ENCODE results near the gene TNP2. TPM values are rescaled to one million over a fixed set of nuclear protein-coding genes. Genes with fewer than 3 reads are reported as not detected.

The TNP2 gene
- total RNA-seq, 6 donors from 2014 or later = not detected

DNA sequence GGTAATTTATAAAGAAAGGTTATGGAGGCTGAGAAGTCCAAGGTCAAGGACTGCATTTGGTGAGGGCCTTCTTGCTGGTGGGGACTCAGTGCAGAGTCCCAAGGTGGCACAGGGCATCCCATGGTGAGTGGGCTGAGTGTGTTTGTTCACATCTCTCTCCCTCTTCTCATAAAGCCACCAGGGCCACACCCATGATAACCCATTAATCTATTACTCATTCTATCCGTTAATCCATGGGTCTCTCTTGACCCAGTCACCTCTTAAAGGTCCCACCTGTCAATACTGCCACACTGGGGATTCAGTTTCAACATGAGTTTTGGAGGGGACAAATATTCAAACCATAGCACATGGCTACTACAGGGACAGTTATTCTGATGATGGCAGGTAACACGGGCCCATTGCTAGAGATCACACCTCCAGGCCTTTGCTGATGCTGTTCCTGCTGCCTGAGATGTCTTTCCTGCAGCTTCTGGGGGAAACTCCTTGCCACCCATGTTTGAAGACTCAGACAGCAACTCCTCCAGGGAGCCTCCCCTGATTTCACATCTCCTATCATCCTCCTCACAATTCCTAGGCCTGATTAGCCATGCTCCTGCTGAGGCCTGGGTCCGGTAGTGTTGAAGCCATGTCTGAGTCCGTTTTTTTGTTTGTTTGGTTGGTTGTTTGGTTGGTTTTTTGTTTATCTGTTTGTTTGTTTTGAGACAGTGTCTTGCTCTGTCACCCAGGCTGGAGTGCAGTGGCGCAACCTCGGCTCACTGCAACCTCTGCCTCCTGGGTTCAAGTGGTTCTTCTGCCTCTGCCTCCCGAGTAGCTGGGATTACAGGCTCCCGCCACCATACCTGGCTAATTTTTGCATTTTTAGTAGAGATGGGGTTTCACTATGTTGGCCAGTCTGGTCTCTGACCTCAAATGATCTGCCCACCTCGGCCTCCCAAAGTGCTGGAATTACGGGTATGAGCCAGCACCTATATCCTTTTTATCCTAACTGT, 29.2 kb downstream of the TNP2 start:
- H3K36me3 ChIP-seq = no peaks in the 10 kb centered on the region
- H3K9me3 ChIP-seq = no peaks in the 10 kb centered on the region
- DNase-seq (no peak), ATAC-seq (ENCODE audit: low FRiP score in 2 of 2) (no peak)
- H3K27me3 ChIP-seq = no peaks in the 10 kb centered on the region
- no peak overlapping the region for H3K4me3 ChIP-seq
- WGBS, 2 donors = 78% methylated on average over 10 of the region's 10 CpGs
- H3K27ac ChIP-seq = peak overlapping the region in 1 of 4 donors; percentile 30
- H3K4me1 ChIP-seq = peaks cover 3 to 6% (median 5%) of the 10 kb centered on the region in 4 donors
- no peak for TF ChIP-seq POLR2AphosphoS5 (IDR thresholded peaks at IDR 0.05)
- TF ChIP-seq, protein P1, sequence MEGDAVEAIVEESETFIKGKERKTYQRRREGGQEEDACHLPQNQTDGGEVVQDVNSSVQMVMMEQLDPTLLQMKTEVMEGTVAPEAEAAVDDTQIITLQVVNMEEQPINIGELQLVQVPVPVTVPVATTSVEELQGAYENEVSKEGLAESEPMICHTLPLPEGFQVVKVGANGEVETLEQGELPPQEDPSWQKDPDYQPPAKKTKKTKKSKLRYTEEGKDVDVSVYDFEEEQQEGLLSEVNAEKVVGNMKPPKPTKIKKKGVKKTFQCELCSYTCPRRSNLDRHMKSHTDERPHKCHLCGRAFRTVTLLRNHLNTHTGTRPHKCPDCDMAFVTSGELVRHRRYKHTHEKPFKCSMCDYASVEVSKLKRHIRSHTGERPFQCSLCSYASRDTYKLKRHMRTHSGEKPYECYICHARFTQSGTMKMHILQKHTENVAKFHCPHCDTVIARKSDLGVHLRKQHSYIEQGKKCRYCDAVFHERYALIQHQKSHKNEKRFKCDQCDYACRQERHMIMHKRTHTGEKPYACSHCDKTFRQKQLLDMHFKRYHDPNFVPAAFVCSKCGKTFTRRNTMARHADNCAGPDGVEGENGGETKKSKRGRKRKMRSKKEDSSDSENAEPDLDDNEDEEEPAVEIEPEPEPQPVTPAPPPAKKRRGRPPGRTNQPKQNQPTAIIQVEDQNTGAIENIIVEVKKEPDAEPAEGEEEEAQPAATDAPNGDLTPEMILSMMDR (IDR thresholded peaks at IDR 0.05) = no peak
- TF ChIP-seq EP300 (IDR thresholded peaks at IDR 0.05) = no peak
- TF ChIP-seq POLR2A (IDR thresholded peaks at IDR 0.05) = no peak

DNA sequence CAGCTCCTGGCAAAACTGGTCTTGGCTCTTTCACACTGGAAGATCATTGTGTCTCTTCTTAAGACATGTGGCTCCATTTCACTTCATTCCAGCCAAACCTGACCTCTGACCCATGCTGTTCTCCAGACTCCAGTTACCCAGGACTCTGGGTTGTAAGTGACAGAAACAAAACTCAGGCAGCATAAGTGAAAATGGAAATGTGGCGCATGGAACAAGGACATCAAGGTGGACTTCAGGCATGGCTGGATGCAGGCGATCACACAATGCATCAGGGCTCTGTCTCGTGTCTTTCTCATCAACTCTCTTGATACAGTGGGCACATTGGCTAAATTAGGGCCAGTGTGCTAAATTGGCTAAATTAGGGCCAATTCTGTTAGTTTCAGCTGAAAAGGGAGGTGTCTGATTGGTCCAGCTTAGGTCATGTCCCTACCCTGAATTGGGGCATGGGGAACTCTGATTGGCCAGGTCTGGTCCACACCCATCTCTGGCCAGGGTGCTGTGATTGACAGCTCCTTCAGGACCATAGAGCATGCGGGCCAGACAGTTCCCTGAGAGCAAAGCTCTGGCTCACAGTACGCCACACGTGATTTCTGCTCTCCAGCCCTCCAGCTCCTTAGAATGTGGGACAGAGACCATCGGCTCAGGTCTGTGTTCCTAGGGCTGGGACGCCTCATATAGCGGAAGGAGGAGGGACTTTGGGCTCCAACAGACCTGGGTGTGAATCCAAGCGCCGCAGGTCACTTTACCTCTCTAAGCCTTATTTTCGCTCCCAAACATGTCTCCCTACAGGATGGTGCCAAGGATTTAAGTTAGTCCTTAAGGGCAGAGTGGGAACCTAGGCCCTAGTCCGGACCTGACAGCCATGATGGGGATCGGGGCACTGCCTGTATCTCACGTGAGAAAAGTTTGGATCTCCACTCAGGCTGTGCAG, 30.6 kb downstream of the TNP2 start:
- TF ChIP-seq POLR2AphosphoS5 (IDR thresholded peaks at IDR 0.05) = no peak
- Histone ChIP-seq H3K4me3 (no peak overlapping the region), H3K27me3 (no peaks in the 10 kb centered on the region), H3K36me3 (no peaks in the 10 kb centered on the region), H3K9me3 (no peaks in the 10 kb centered on the region), H3K27ac (no peak overlapping the region), H3K4me1 (peaks cover 4 to 6% (median 5%) of the 10 kb centered on the region in 4 donors)
- ATAC-seq (ENCODE audit: low FRiP score in 2 of 2) (no peak), DNase-seq (no peak)
- WGBS, 2 donors = 96 to 97% methylated on average over 13 to 15 of the region's 15 CpGs

DNA sequence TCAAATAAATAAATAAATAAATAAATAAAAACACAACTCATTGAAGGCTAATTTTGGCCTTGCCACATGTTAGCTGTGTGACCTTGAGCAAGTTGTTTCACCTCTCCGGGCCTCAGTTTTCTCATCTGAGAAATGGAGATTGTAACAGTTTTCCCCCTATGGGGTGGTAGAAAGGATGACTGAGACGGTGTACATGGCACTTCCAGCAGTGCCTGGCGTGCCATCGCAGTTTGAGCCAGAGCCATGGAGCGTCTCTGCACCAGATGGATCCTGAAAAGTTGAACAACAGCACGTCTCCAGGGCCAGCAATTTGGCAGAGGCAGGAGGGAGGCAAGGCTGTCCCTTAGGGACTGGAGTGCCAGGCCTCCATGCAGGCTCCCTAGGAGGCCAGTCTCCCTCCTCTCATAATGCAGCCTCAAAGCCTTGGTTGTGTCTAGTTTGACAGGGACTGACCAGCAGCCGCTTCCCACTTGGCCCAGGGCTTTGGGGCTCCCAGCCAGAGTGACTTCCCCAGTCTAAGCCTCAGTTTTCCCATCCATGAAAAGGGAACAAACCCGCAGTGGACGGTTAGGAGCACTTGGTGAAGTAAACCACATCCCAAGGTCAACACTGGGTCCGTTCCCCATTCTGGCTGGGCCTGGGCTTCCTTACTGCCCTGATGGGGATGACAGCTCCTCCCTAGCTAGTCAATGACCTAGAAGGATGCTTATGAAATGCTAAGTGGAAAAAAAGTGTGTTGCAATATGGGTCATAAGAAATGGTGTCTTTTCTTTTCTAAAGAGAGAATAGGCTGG, 32.5 kb downstream of the TNP2 start:
- Histone ChIP-seq H3K4me3 (no peak overlapping the region), H3K36me3 (no peaks in the 10 kb centered on the region), H3K4me1 (peaks cover 6 to 15% (median 12%) of the 10 kb centered on the region in 4 donors), H3K9me3 (no peaks in the 10 kb centered on the region), H3K27me3 (no peaks in the 10 kb centered on the region), H3K27ac (peak overlapping the region in 1 of 4 donors; percentile 6)
- DNase-seq (peak in 1 of 2 donors; percentile 77), ATAC-seq (ENCODE audit: low FRiP score in 2 of 2) (peak; percentile 66 to 67)
- TF ChIP-seq EP300 (IDR thresholded peaks at IDR 0.05) = no peak
- TF ChIP-seq, protein P1 (IDR thresholded peaks at IDR 0.05) = no peak
- TF ChIP-seq POLR2AphosphoS5 (IDR thresholded peaks at IDR 0.05) = peak in 1 of 2 donors; percentile 9
- TF ChIP-seq POLR2A (IDR thresholded peaks at IDR 0.05) = no peak
- WGBS, 2 donors = 62 to 77% methylated on average over 9 to 10 of the region's 10 CpGs

DNA sequence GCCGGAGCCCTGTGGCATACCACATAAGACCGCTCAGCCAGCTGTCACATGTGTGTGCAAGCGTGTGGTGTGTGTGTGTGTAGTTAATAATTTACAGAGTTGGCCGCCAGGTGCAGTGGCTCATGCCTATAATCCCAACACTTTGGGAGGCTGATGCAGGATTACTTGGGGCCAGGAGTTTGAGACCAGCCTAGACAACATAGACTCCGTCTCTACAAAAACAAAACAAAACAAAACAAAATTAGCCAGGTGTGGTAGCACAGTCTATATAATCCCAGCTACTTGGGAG, 33.5 kb downstream of the TNP2 start:
- 73 to 74% methylated on average over 5 of the region's 5 CpGs for WGBS, 2 donors
- no peak overlapping the region for H3K4me3 ChIP-seq
- peaks cover 7 to 15% (median 12%) of the 10 kb centered on the region in 4 donors for H3K4me1 ChIP-seq
- no peaks in the 10 kb centered on the region for H3K9me3 ChIP-seq
- DNase-seq (no peak), ATAC-seq (ENCODE audit: low FRiP score in 2 of 2) (no peak)
- no peaks in the 10 kb centered on the region for H3K27me3 ChIP-seq
- no peak overlapping the region for H3K27ac ChIP-seq
- no peaks in the 10 kb centered on the region for H3K36me3 ChIP-seq
- TF ChIP-seq, protein P1 (IDR thresholded peaks at IDR 0.05) = no peak
- TF ChIP-seq EP300 (IDR thresholded peaks at IDR 0.05) (no peak), POLR2A (IDR thresholded peaks at IDR 0.05) (no peak), POLR2AphosphoS5 (IDR thresholded peaks at IDR 0.05) (no peak)

Measured in upper lobe of left lung (tissue), 6 donors.